K562 (cell line): Measurements from ENCODE around the gene PIK3R6. TPM values are rescaled to one million over a fixed set of nuclear protein-coding genes. Genes with fewer than 3 reads are reported as not detected.

Source experiments
- ATAC-seq: fragments of 200-7000 bp; cut with Tn5 transposase; 3 replicates; pipeline ENCODE4 v1.9.1; 2020; ENCODE audit warnings: moderate library complexity
- BruUV-seq: library from RNA; stranded (reverse); fragments of 400-500 nt; replicated peaks from 2 replicates; lab custom pipeline; 2021; lab: Mats Ljungman, UMichigan
- CTCF ChIA-PET: fragments of 300-600 bp; formaldehyde crosslinking; extraction: SDS; loops from one replicate; lab custom pipeline; 2021; ENCODE audit warnings: low intra/inter-chr PET ratio; lab: Yijun Ruan, JAX
- POLR2A ChIA-PET: fragments of 300-600, 350-650 bp; sonication (Branson Sonifier 250); formaldehyde crosslinking; extraction: SDS; loops from one replicate; lab custom pipeline; 2021; ENCODE audit warnings: antibody characterized with exemption, inconsistent platforms; lab: Yijun Ruan, JAX
- DNase-seq, 4 experiments: peaks; one replicate each; pipeline versions ENCODE4 v3.0.0 to v3.0.0-alpha.2; 2011 to 2018; ENCODE audit warnings: low spot score in 3 of 4, mixed read lengths in 3 of 4; ENCODE audit errors: extremely low read depth in 1 of 4
- FAIRE-seq: peaks from 2 replicates; lab custom pipeline; 2011; peaks lifted over from hg19 to GRCh38; lab: Jason Lieb, UNC
- H2AFZ ChIP-seq: 2 replicates; pipeline ENCODE4 v1.6.0; 2011; ENCODE audit warnings: low read depth, low read length, control low read depth, inconsistent platforms
- H3K27ac ChIP-seq: fragments of 200-600 bp; 3 replicates; pipeline ENCODE4 v1.8.0; 2011; ENCODE audit warnings: low read depth, mild to moderate bottlenecking, control low read depth, inconsistent platforms, low read length, moderate library complexity, mixed read lengths; ENCODE audit errors: extremely low read depth
- H3K27me3 ChIP-seq, 2 experiments: fragments of 300-600 bp in 1 of 2; 2 replicates in 1 of 2; 3 replicates in 1 of 2; pipeline versions ENCODE4 v1.6.0 to v1.8.0; 2011; ENCODE audit warnings: inconsistent platforms in 2 of 2, low read length in 2 of 2, mild to moderate bottlenecking in 1 of 2, mixed read lengths in 1 of 2, moderate library complexity in 1 of 2; ENCODE audit not compliant: control insufficient read depth in 2 of 2, insufficient read depth in 2 of 2
- H3K36me3 ChIP-seq: fragments of 300-600 bp; 3 replicates; pipeline ENCODE4 v1.8.0; 2011; ENCODE audit warnings: mild to moderate bottlenecking, low read length, inconsistent platforms; ENCODE audit not compliant: control insufficient read depth, insufficient read depth
- H3K4me1 ChIP-seq, 2 experiments: fragments of 200-600 bp in 1 of 2; replicated peaks in 1 of 2; 2 replicates in 1 of 2; 3 replicates in 1 of 2; pipeline versions ENCODE4 v1.5.1 to v1.8.0; 2011; ENCODE audit warnings: inconsistent platforms in 2 of 2, low read length in 2 of 2, mild to moderate bottlenecking in 1 of 2, mixed read lengths in 1 of 2, moderate library complexity in 1 of 2; ENCODE audit not compliant: control insufficient read depth in 2 of 2, insufficient read depth in 2 of 2
- H3K4me2 ChIP-seq: 2 replicates; pipeline ENCODE4 v1.6.1; 2011; ENCODE audit warnings: low read length, control low read depth, inconsistent platforms, mixed read lengths; ENCODE audit not compliant: insufficient read depth
- H3K4me3 ChIP-seq: fragments of 200-600 bp; sonication (generic), shearing (Covaris generic); 2 replicates; pipeline ENCODE4 v1.5.1; 2016; ENCODE audit warnings: control low read depth, inconsistent platforms
- H3K79me2 ChIP-seq: fragments of 200-600 bp; 3 replicates; pipeline ENCODE4 v1.8.0; 2011; ENCODE audit warnings: low read length, inconsistent platforms; ENCODE audit not compliant: control insufficient read depth, insufficient read depth
- H3K9ac ChIP-seq, 2 experiments: 2 replicates each; pipeline versions ENCODE4 v1.6.0 to v1.6.1; 2011; ENCODE audit warnings: low read depth in 2 of 2, low read length in 2 of 2, control low read depth in 1 of 2, inconsistent platforms in 1 of 2, mild to moderate bottlenecking in 1 of 2, mixed read lengths in 1 of 2; ENCODE audit not compliant: insufficient read depth in 1 of 2
- H3K9me1 ChIP-seq: one replicate; pipeline ENCODE4 v1.6.0; 2011; ENCODE audit warnings: inconsistent platforms, mild to moderate bottlenecking, low read length, moderate library complexity; ENCODE audit not compliant: control insufficient read depth, insufficient read depth
- H3K9me3 ChIP-seq: replicated peaks from 2 replicates; pipeline ENCODE4 v1.5.1; 2011; ENCODE audit warnings: low read depth, low read length, inconsistent platforms; ENCODE audit not compliant: control insufficient read depth, insufficient read depth
- H4K20me1 ChIP-seq: replicated peaks from 2 replicates; pipeline ENCODE4 v1.6.1; 2011; ENCODE audit warnings: low read length, inconsistent platforms, mixed read lengths; ENCODE audit not compliant: control insufficient read depth, insufficient read depth
- CHD1 ChIP-seq: fragments of 200-600 bp; sonication (generic); IDR thresholded peaks from one replicate; pipeline ENCODE4 v1.6.1; 2012; ENCODE audit warnings: mild to moderate bottlenecking, moderate library complexity, low read length, inconsistent platforms
- NR2C1 ChIP-seq, 2 experiments: fragments of 450-650 bp; IDR thresholded peaks; 2 replicates each; pipeline ENCODE4 v1.6.1; 2017; ENCODE audit warnings: mild to moderate bottlenecking in 2 of 2, antibody characterized with exemption in 1 of 2, inconsistent platforms in 1 of 2, missing compliant biosample characterization in 1 of 2, missing genetic modification characterization in 1 of 2
- POLR2B ChIP-seq: fragments of 450-650 bp; IDR thresholded peaks from 2 replicates; pipeline ENCODE4 v1.6.1; 2018; ENCODE audit warnings: low read depth; ENCODE audit not compliant: partially characterized antibody
- PURB ChIP-seq: sonication (generic); formaldehyde crosslinking; IDR thresholded peaks from 2 replicates; pipeline ENCODE4 v1.9.0; 2021; ENCODE audit warnings: low read depth, mild to moderate bottlenecking, missing genetic modification reagents
- RBM17 ChIP-seq: fragments of 200-400 bp; formaldehyde crosslinking; IDR thresholded peaks from 2 replicates; pipeline ENCODE4 v1.6.1; 2017; ENCODE audit warnings: low read depth, mild to moderate bottlenecking, low read length, borderline replicate concordance
- SNIP1 ChIP-seq: fragments of 450-650 bp; IDR thresholded peaks from 2 replicates; pipeline ENCODE4 v1.7.1; 2017; ENCODE audit warnings: low read depth, mild to moderate bottlenecking
- TSHZ1 ChIP-seq: fragments of 250-450 bp; sonication (Bioruptor Pico); IDR thresholded peaks from 2 replicates; pipeline ENCODE4 v1.4.0; 2020; ENCODE audit warnings: mild to moderate bottlenecking, moderate library complexity
- WGBS: fragments of 100-300 bp; shearing (Covaris generic); methylation state at CpG from one replicate; pipeline ENCODE4 v1.1.6; 2016; ENCODE audit warnings: low coverage, mixed read lengths; ENCODE audit not compliant: insufficient coverage; ENCODE audit errors: missing lambda C conversion rate; 5-methylcytosine and 5-hydroxymethylcytosine counted together
- in situ Hi-C: fragments of 300-500 bp; cut with MboI; formaldehyde crosslinking; loops from 4 replicates; pipeline ENCODE4 v1.15.0; 2018; ENCODE audit warnings: inconsistent platforms, mixed read lengths
- intact Hi-C: fragments of 100-400 bp; cut with micrococcal nuclease; formaldehyde crosslinking; loops from 2 replicates; pipeline ENCODE4 v1.14.2; 2022
- polyA plus RNA-seq, 8 experiments: library from polyadenylated mRNA; depleted of rRNA in 4 of 8; stranded (reverse) in 5 of 8; unstranded in 3 of 8; fragments of >200 nt; fragmentation: Nextera tagmentation in 2 of 8; fragmentation: Illumina TruSeq in 1 of 8; extraction: Ambion mirVana in 2 of 8; extraction: Trizol in 1 of 8; gene quantifications; 2 replicates each; pipeline versions ENCODE4 v1.2.1 to v1.2.3, GENCODE V29; 2011 to 2014; ENCODE audit warnings: inconsistent platforms in 1 of 8, missing spikeins in 1 of 8
- total RNA-seq, 7 experiments: library from RNA; depleted of rRNA in 6 of 7; stranded (reverse); fragments of >200 nt in 6 of 7; fragmentation: Illumina TruSeq in 2 of 7; extraction: Trizol in 2 of 7; gene quantifications; 2 replicates each; pipeline versions ENCODE4 v1.2.1 to v1.2.3, GENCODE V29; 2011 to 2021; ENCODE audit warnings: low replicate concordance in 1 of 7

Gene PIK3R6
- total and polyA plus RNA-seq, 9 of the 15 experiments (the other 6 are each of a cell fraction or from before 2014, with no cell fraction given) = 0.04 TPM; not detected in 8

GRCh38 chr17:8828517-8828875 lies 39.0 kb downstream of the PIK3R6 start:
- CTCF ChIA-PET = no interaction called here
- H3K79me2 ChIP-seq = no peaks in the 10 kb centered on the region
- BruUV-seq = no TSS peak
- intact Hi-C loops (no loop called here), in situ Hi-C loops (no loop called here)
- no peak overlapping the region for H3K9ac ChIP-seq
- FAIRE-seq (no peak), ATAC-seq (no peak)
- no peak overlapping the region for H3K27ac ChIP-seq
- peaks cover 0 to 8% of the 10 kb centered on the region in 2 experiments; a peak in 3 of 5 replicates for H3K27me3 ChIP-seq
- H3K9me3 ChIP-seq = no peaks in the 10 kb centered on the region
- 7% methylated on average over 11 of the region's 20 CpGs for WGBS
- H4K20me1 ChIP-seq = no peaks in the 10 kb centered on the region
- no peak for TF ChIP-seq RBM17
- no peak for TF ChIP-seq POLR2B
- no peak for TF ChIP-seq PURB (CRISPR knock-in tag)
- no peak for TF ChIP-seq CHD1
- TF ChIP-seq SNIP1 = no peak
- TF ChIP-seq, all 486 proteins: peak for 0
- no peak overlapping the region for H2AFZ ChIP-seq
- no peak overlapping the region for H3K4me2 ChIP-seq
- peaks cover 0 to 7% of the 10 kb centered on the region in 2 experiments; a peak in 2 of 5 replicates for H3K4me1 ChIP-seq
- no peaks in the 10 kb centered on the region for H3K36me3 ChIP-seq
- no peaks in the 10 kb centered on the region for H3K9me1 ChIP-seq
- POLR2A ChIA-PET = interaction anchor here (0.6 kb wide), 1 partner anchor 30 kb away, joined by 3 read pairs; no protein-coding TSS in a partner anchor
- H3K4me3 ChIP-seq = no peak overlapping the region
- no peak for DNase-seq

- WGBS = 1% methylated on average over 7 of the region's 19 CpGs
- Histone ChIP-seq H4K20me1 (no peaks in the 10 kb centered on the region), H3K4me1 (no peaks in the 10 kb centered on the region), H2AFZ (no peak overlapping the region), H3K27me3 (peaks cover 0 to 8% of the 10 kb centered on the region in 2 experiments; a peak in 3 of 5 replicates), H3K27ac (no peak overlapping the region), H3K9ac (no peak overlapping the region), H3K36me3 (no peaks in the 10 kb centered on the region), H3K4me3 (no peak overlapping the region), H3K9me1 (no peaks in the 10 kb centered on the region), H3K79me2 (no peaks in the 10 kb centered on the region), H3K4me2 (no peak overlapping the region), H3K9me3 (no peaks in the 10 kb centered on the region)
- ATAC-seq (no peak), FAIRE-seq (no peak), DNase-seq (no peak)
- CTCF ChIA-PET = no interaction called here
- BruUV-seq = no TSS peak
- POLR2A ChIA-PET = interaction anchor here (0.7 kb wide), 1 partner anchor 57 kb away, joined by 3 read pairs; no protein-coding TSS in a partner anchor
- intact Hi-C loops (no loop called here), in situ Hi-C loops (no loop called here)
- TF ChIP-seq NR2C1 (IDR thresholded peaks at IDR 0.05) (0 out of 2 replicates have a peak, but pooled peaks have one; percentile 27), NR2C1 (tag; IDR thresholded peaks at IDR 0.05) (0 out of 2 replicates have a peak, but pooled peaks have one; percentile 15), TSHZ1 (no peak)
These were observed 40.6 kb downstream of the PIK3R6 start for GRCh38 chr17:8826808-8827435.
